Measurements from ENCODE around the gene MYOM1. TPM values are rescaled to one million over a fixed set of nuclear protein-coding genes. Genes with fewer than 3 reads are reported as not detected.

Gene MYOM1
- total RNA-seq, 1 experiment from 2014 or later: 0.41 TPM

GRCh38 chr18:3177902-3178687 lies 41.7 kb downstream of the MYOM1 start:
- Histone ChIP-seq H3K27me3 (replicated peaks; ENCODE audit: control insufficient read depth, insufficient read depth, low read length) (no peaks in the 10 kb centered on the region), H3K9me3 (no peaks in the 10 kb centered on the region), H3K36me3 (ENCODE audit: control insufficient read depth, insufficient read depth, low read length) (no peaks in the 10 kb centered on the region), H3K4me3 (ENCODE audit: low read depth, low read length) (no peak overlapping the region), H3K4me1 (no peaks in the 10 kb centered on the region)
- H3K4me1 Mint-ChIP-seq (ENCODE audit: low read depth, unreplicated experiment): no peaks in the 10 kb centered on the region
- no peak for DNase-seq
- no peaks in the 10 kb centered on the region for H3K27me3 Mint-ChIP-seq (ENCODE audit: insufficient read depth, unreplicated experiment)
- CTCF ChIA-PET: no interaction called here
- intact Hi-C loops (cut with micrococcal nuclease; ENCODE audit: unreplicated experiment): no loop called here
- no peaks in the 10 kb centered on the region for H3K36me3 Mint-ChIP-seq (ENCODE audit: insufficient read depth, unreplicated experiment)
- no TSS peak for BruUV-seq (replicated peaks)
- no peak for TF ChIP-seq CTCF (IDR thresholded peaks at IDR 0.05; ENCODE audit: insufficient read depth in 1 of 2, low read depth in 1 of 2, low read length in 1 of 2, severe bottlenecking in 1 of 2, unreplicated experiment in 1 of 2)
- no peaks in the 10 kb centered on the region for H3K9me3 Mint-ChIP-seq (ENCODE audit: unreplicated experiment)
- H3K4me3 Mint-ChIP-seq (ENCODE audit: unreplicated experiment): no peak overlapping the region
- POLR2A ChIA-PET: no interaction called here
- no peak overlapping the region for H3K27ac Mint-ChIP-seq (ENCODE audit: unreplicated experiment)

GRCh38 chr18:3175195-3175758 lies 44.5 kb downstream of the MYOM1 start:
- BruUV-seq (replicated peaks): no TSS peak
- H3K36me3 ChIP-seq (ENCODE audit: control insufficient read depth, insufficient read depth, low read length): no peaks in the 10 kb centered on the region
- no peaks in the 10 kb centered on the region for H3K27me3 ChIP-seq (replicated peaks; ENCODE audit: control insufficient read depth, insufficient read depth, low read length)
- no peak for DNase-seq
- H3K9me3 ChIP-seq: no peaks in the 10 kb centered on the region
- ChIA-PET POLR2A (interaction anchor here (0.7 kb wide), 1 partner anchor 304 kb away, joined by 3 read pairs; no protein-coding TSS in a partner anchor), CTCF (interaction anchor here (1.2 kb wide), 1 partner anchor 24 kb away, joined by 3 read pairs; no protein-coding TSS in a partner anchor)
- H3K4me1 ChIP-seq: no peaks in the 10 kb centered on the region
- intact Hi-C loops (cut with micrococcal nuclease; ENCODE audit: unreplicated experiment): no loop called here
- no peak overlapping the region for H3K4me3 Mint-ChIP-seq (ENCODE audit: unreplicated experiment)
- no peak overlapping the region for H3K4me3 ChIP-seq (ENCODE audit: low read depth, low read length)
- H3K27ac Mint-ChIP-seq (ENCODE audit: unreplicated experiment): no peak overlapping the region
- no peaks in the 10 kb centered on the region for H3K9me3 Mint-ChIP-seq (ENCODE audit: unreplicated experiment)
- no peaks in the 10 kb centered on the region for H3K4me1 Mint-ChIP-seq (ENCODE audit: low read depth, unreplicated experiment)
- H3K27me3 Mint-ChIP-seq (ENCODE audit: insufficient read depth, unreplicated experiment): no peaks in the 10 kb centered on the region
- no peaks in the 10 kb centered on the region for H3K36me3 Mint-ChIP-seq (ENCODE audit: insufficient read depth, unreplicated experiment)
- TF ChIP-seq CTCF (IDR thresholded peaks at IDR 0.05; ENCODE audit: insufficient read depth in 1 of 2, low read depth in 1 of 2, low read length in 1 of 2, severe bottlenecking in 1 of 2, unreplicated experiment in 1 of 2): no peak

GRCh38 chr18:3172097-3172496 lies 47.7 kb downstream of the MYOM1 start:
- Mint-ChIP-seq H3K27ac (ENCODE audit: unreplicated experiment) (no peak overlapping the region), H3K36me3 (ENCODE audit: insufficient read depth, unreplicated experiment) (no peaks in the 10 kb centered on the region), H3K27me3 (ENCODE audit: insufficient read depth, unreplicated experiment) (no peaks in the 10 kb centered on the region), H3K4me3 (ENCODE audit: unreplicated experiment) (no peak overlapping the region), H3K9me3 (ENCODE audit: unreplicated experiment) (no peaks in the 10 kb centered on the region), H3K4me1 (ENCODE audit: low read depth, unreplicated experiment) (no peaks in the 10 kb centered on the region)
- Histone ChIP-seq H3K4me3 (ENCODE audit: low read depth, low read length) (no peak overlapping the region), H3K4me1 (no peaks in the 10 kb centered on the region), H3K9me3 (no peaks in the 10 kb centered on the region), H3K36me3 (ENCODE audit: control insufficient read depth, insufficient read depth, low read length) (no peaks in the 10 kb centered on the region), H3K27me3 (replicated peaks; ENCODE audit: control insufficient read depth, insufficient read depth, low read length) (no peaks in the 10 kb centered on the region)
- intact Hi-C loops (cut with micrococcal nuclease; ENCODE audit: unreplicated experiment): no loop called here
- ChIA-PET POLR2A (no interaction called here), CTCF (no interaction called here)
- DNase-seq: no peak
- no TSS peak for BruUV-seq (replicated peaks)
- no peak for TF ChIP-seq CTCF (IDR thresholded peaks at IDR 0.05; ENCODE audit: insufficient read depth in 1 of 2, low read depth in 1 of 2, low read length in 1 of 2, severe bottlenecking in 1 of 2, unreplicated experiment in 1 of 2)

Measured in Caco-2 (cell line).